K562 (cell line): ENCODE data around the gene RELA. TPM values are rescaled to one million over a fixed set of nuclear protein-coding genes. Genes with fewer than 3 reads are reported as not detected.

ENCODE experiments used
- ATAC-seq: fragments of 200-7000 bp; cut with Tn5 transposase; 3 replicates; pipeline ENCODE4 v1.9.1; 2020; ENCODE audit warnings: moderate library complexity
- BruUV-seq: library from RNA; stranded (reverse); fragments of 400-500 nt; replicated peaks from 2 replicates; lab custom pipeline; 2021; lab: Mats Ljungman, UMichigan
- CTCF ChIA-PET: fragments of 300-600 bp; formaldehyde crosslinking; extraction: SDS; loops from one replicate; lab custom pipeline; 2021; ENCODE audit warnings: low intra/inter-chr PET ratio; lab: Yijun Ruan, JAX
- POLR2A ChIA-PET: fragments of 300-600, 350-650 bp; sonication (Branson Sonifier 250); formaldehyde crosslinking; extraction: SDS; loops from one replicate; lab custom pipeline; 2021; ENCODE audit warnings: antibody characterized with exemption, inconsistent platforms; lab: Yijun Ruan, JAX
- DNase-seq, 4 experiments: peaks; one replicate each; pipeline versions ENCODE4 v3.0.0 to v3.0.0-alpha.2; 2011 to 2018; ENCODE audit warnings: low spot score in 3 of 4, mixed read lengths in 3 of 4; ENCODE audit errors: extremely low read depth in 1 of 4
- FAIRE-seq: peaks from 2 replicates; lab custom pipeline; 2011; peaks lifted over from hg19 to GRCh38; lab: Jason Lieb, UNC
- H2AFZ ChIP-seq: 2 replicates; pipeline ENCODE4 v1.6.0; 2011; ENCODE audit warnings: low read depth, low read length, control low read depth, inconsistent platforms
- H3K27ac ChIP-seq: fragments of 200-600 bp; 3 replicates; pipeline ENCODE4 v1.8.0; 2011; ENCODE audit warnings: low read depth, mild to moderate bottlenecking, control low read depth, inconsistent platforms, low read length, moderate library complexity, mixed read lengths; ENCODE audit errors: extremely low read depth
- H3K27me3 ChIP-seq, 2 experiments: fragments of 300-600 bp in 1 of 2; 2 replicates in 1 of 2; 3 replicates in 1 of 2; pipeline versions ENCODE4 v1.6.0 to v1.8.0; 2011; ENCODE audit warnings: inconsistent platforms in 2 of 2, low read length in 2 of 2, mild to moderate bottlenecking in 1 of 2, mixed read lengths in 1 of 2, moderate library complexity in 1 of 2; ENCODE audit not compliant: control insufficient read depth in 2 of 2, insufficient read depth in 2 of 2
- H3K36me3 ChIP-seq: fragments of 300-600 bp; 3 replicates; pipeline ENCODE4 v1.8.0; 2011; ENCODE audit warnings: mild to moderate bottlenecking, low read length, inconsistent platforms; ENCODE audit not compliant: control insufficient read depth, insufficient read depth
- H3K4me1 ChIP-seq, 2 experiments: fragments of 200-600 bp in 1 of 2; replicated peaks in 1 of 2; 2 replicates in 1 of 2; 3 replicates in 1 of 2; pipeline versions ENCODE4 v1.5.1 to v1.8.0; 2011; ENCODE audit warnings: inconsistent platforms in 2 of 2, low read length in 2 of 2, mild to moderate bottlenecking in 1 of 2, mixed read lengths in 1 of 2, moderate library complexity in 1 of 2; ENCODE audit not compliant: control insufficient read depth in 2 of 2, insufficient read depth in 2 of 2
- H3K4me2 ChIP-seq: 2 replicates; pipeline ENCODE4 v1.6.1; 2011; ENCODE audit warnings: low read length, control low read depth, inconsistent platforms, mixed read lengths; ENCODE audit not compliant: insufficient read depth
- H3K4me3 ChIP-seq: fragments of 200-600 bp; sonication (generic), shearing (Covaris generic); 2 replicates; pipeline ENCODE4 v1.5.1; 2016; ENCODE audit warnings: control low read depth, inconsistent platforms
- H3K79me2 ChIP-seq: fragments of 200-600 bp; 3 replicates; pipeline ENCODE4 v1.8.0; 2011; ENCODE audit warnings: low read length, inconsistent platforms; ENCODE audit not compliant: control insufficient read depth, insufficient read depth
- H3K9ac ChIP-seq, 2 experiments: 2 replicates each; pipeline versions ENCODE4 v1.6.0 to v1.6.1; 2011; ENCODE audit warnings: low read depth in 2 of 2, low read length in 2 of 2, control low read depth in 1 of 2, inconsistent platforms in 1 of 2, mild to moderate bottlenecking in 1 of 2, mixed read lengths in 1 of 2; ENCODE audit not compliant: insufficient read depth in 1 of 2
- H3K9me1 ChIP-seq: one replicate; pipeline ENCODE4 v1.6.0; 2011; ENCODE audit warnings: inconsistent platforms, mild to moderate bottlenecking, low read length, moderate library complexity; ENCODE audit not compliant: control insufficient read depth, insufficient read depth
- H3K9me3 ChIP-seq: replicated peaks from 2 replicates; pipeline ENCODE4 v1.5.1; 2011; ENCODE audit warnings: low read depth, low read length, inconsistent platforms; ENCODE audit not compliant: control insufficient read depth, insufficient read depth
- H4K20me1 ChIP-seq: replicated peaks from 2 replicates; pipeline ENCODE4 v1.6.1; 2011; ENCODE audit warnings: low read length, inconsistent platforms, mixed read lengths; ENCODE audit not compliant: control insufficient read depth, insufficient read depth
- ZFP36 ChIP-seq: fragments of 150-350 bp; IDR thresholded peaks from 2 replicates; pipeline ENCODE4 v1.6.1; 2018; ENCODE audit warnings: low read length, low read depth; ENCODE audit not compliant: partially characterized antibody
- WGBS: fragments of 100-300 bp; shearing (Covaris generic); methylation state at CpG from one replicate; pipeline ENCODE4 v1.1.6; 2016; ENCODE audit warnings: low coverage, mixed read lengths; ENCODE audit not compliant: insufficient coverage; ENCODE audit errors: missing lambda C conversion rate; 5-methylcytosine and 5-hydroxymethylcytosine counted together
- in situ Hi-C: fragments of 300-500 bp; cut with MboI; formaldehyde crosslinking; loops from 4 replicates; pipeline ENCODE4 v1.15.0; 2018; ENCODE audit warnings: inconsistent platforms, mixed read lengths
- intact Hi-C: fragments of 100-400 bp; cut with micrococcal nuclease; formaldehyde crosslinking; loops from 2 replicates; pipeline ENCODE4 v1.14.2; 2022
- polyA plus RNA-seq, 8 experiments: library from polyadenylated mRNA; depleted of rRNA in 4 of 8; stranded (reverse) in 5 of 8; unstranded in 3 of 8; fragments of >200 nt; fragmentation: Nextera tagmentation in 2 of 8; fragmentation: Illumina TruSeq in 1 of 8; extraction: Ambion mirVana in 2 of 8; extraction: Trizol in 1 of 8; gene quantifications; 2 replicates each; pipeline versions ENCODE4 v1.2.1 to v1.2.3, GENCODE V29; 2011 to 2014; ENCODE audit warnings: inconsistent platforms in 1 of 8, missing spikeins in 1 of 8
- total RNA-seq, 7 experiments: library from RNA; depleted of rRNA in 6 of 7; stranded (reverse); fragments of >200 nt in 6 of 7; fragmentation: Illumina TruSeq in 2 of 7; extraction: Trizol in 2 of 7; gene quantifications; 2 replicates each; pipeline versions ENCODE4 v1.2.1 to v1.2.3, GENCODE V29; 2011 to 2021; ENCODE audit warnings: low replicate concordance in 1 of 7
- TF ChIP-seq, protein P1 (sequence below): fragments of 150-350 bp; IDR thresholded peaks from 2 replicates; pipeline ENCODE4 v1.6.1; 2014; ENCODE audit warnings: low read depth, mild to moderate bottlenecking, low read length, borderline replicate concordance

Gene RELA
- total and polyA plus RNA-seq, 9 of the 15 experiments (the other 6 are each of a cell fraction or from before 2014, with no cell fraction given) = 6.0 to 67.4 (median 20.6) TPM

DNA sequence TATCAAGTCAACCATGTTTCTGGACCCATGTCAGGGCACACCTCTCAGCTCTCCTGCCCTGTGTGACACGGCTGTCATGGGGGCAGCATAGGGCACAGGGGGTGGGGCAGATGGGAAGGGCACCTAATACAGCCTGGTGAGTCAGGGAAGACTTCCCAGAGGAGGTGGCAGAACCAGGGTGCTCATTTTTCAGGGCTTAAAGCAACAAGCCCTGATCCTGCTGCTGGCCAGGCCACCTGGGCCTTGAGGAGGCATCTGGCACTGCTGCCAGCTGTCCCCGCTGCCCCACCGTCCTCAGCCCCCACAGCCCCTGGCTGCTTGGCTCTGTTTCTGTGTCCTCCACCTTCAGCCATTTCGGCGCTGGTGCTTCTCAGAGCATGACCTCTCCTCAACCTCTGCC, 53.1 kb downstream of the RELA start:
- in situ Hi-C loops (no loop called here), intact Hi-C loops (no loop called here)
- peaks cover 3% of the 10 kb centered on the region for H3K9me1 ChIP-seq
- H2AFZ ChIP-seq = no peak overlapping the region
- H3K4me3 ChIP-seq = no peak overlapping the region
- H3K27me3 ChIP-seq = no peaks in the 10 kb centered on the region
- ChIA-PET CTCF (no interaction called here), POLR2A (interaction anchor here (0.6 to 1.4 kb wide), 5 partner anchors 15 to 568 kb away, joined by 4 to 5 read pairs (median 4); no protein-coding TSS in a partner anchor)
- BruUV-seq = no TSS peak
- peaks cover 37% of the 10 kb centered on the region for H3K79me2 ChIP-seq
- ATAC-seq (no peak), FAIRE-seq (no peak), DNase-seq (no peak)
- H3K27ac ChIP-seq = no peak overlapping the region
- WGBS = 81% methylated on average over 5 of the region's 5 CpGs
- H3K4me1 ChIP-seq = peaks cover 22 to 63% of the 10 kb centered on the region in 2 experiments
- H3K9ac ChIP-seq = peak overlapping the region in 1 of 2 experiments; percentile 72; a peak in 2 of 4 replicates
- H4K20me1 ChIP-seq = no peaks in the 10 kb centered on the region
- H3K4me2 ChIP-seq = no peak overlapping the region
- peaks cover 60% of the 10 kb centered on the region; the same call in 2 of the 3 replicates for H3K36me3 ChIP-seq
- no peaks in the 10 kb centered on the region for H3K9me3 ChIP-seq
- TF ChIP-seq, protein P1, sequence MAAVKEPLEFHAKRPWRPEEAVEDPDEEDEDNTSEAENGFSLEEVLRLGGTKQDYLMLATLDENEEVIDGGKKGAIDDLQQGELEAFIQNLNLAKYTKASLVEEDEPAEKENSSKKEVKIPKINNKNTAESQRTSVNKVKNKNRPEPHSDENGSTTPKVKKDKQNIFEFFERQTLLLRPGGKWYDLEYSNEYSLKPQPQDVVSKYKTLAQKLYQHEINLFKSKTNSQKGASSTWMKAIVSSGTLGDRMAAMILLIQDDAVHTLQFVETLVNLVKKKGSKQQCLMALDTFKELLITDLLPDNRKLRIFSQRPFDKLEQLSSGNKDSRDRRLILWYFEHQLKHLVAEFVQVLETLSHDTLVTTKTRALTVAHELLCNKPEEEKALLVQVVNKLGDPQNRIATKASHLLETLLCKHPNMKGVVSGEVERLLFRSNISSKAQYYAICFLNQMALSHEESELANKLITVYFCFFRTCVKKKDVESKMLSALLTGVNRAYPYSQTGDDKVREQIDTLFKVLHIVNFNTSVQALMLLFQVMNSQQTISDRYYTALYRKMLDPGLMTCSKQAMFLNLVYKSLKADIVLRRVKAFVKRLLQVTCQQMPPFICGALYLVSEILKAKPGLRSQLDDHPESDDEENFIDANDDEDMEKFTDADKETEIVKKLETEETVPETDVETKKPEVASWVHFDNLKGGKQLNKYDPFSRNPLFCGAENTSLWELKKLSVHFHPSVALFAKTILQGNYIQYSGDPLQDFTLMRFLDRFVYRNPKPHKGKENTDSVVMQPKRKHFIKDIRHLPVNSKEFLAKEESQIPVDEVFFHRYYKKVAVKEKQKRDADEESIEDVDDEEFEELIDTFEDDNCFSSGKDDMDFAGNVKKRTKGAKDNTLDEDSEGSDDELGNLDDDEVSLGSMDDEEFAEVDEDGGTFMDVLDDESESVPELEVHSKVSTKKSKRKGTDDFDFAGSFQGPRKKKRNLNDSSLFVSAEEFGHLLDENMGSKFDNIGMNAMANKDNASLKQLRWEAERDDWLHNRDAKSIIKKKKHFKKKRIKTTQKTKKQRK = no peak
- TF ChIP-seq ZFP36 = peak; percentile 53
